Measurements from ENCODE around the gene TAL2.

The TAL2 gene

DNA sequence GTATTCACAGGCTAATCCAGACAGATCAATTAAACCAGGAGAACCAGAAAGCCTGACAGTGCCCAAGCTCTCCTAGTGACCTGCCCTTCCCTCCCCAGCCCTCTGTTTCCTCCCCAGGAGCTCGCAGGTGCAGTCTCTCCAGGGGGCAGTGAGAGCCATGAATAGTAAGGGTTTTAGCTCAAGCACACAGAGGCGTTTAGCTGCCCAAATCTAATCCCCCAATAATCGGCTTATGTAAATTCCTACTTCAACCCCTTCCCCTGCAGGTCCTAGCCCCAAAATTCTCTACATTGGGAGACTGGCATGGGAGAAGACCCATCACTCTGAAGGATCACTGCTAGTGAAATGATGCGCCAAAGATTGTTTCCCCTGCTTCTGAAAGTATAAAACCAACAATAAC, 10.5 kb upstream of the TAL2 start:
- Histone ChIP-seq H3K9ac (ENCODE audit: low read depth, low read length) (no peak overlapping the region), H3K27ac (ENCODE audit: low read length) (no peak overlapping the region), H3K4me3 (ENCODE audit: low read length) (no peak overlapping the region)

DNA sequence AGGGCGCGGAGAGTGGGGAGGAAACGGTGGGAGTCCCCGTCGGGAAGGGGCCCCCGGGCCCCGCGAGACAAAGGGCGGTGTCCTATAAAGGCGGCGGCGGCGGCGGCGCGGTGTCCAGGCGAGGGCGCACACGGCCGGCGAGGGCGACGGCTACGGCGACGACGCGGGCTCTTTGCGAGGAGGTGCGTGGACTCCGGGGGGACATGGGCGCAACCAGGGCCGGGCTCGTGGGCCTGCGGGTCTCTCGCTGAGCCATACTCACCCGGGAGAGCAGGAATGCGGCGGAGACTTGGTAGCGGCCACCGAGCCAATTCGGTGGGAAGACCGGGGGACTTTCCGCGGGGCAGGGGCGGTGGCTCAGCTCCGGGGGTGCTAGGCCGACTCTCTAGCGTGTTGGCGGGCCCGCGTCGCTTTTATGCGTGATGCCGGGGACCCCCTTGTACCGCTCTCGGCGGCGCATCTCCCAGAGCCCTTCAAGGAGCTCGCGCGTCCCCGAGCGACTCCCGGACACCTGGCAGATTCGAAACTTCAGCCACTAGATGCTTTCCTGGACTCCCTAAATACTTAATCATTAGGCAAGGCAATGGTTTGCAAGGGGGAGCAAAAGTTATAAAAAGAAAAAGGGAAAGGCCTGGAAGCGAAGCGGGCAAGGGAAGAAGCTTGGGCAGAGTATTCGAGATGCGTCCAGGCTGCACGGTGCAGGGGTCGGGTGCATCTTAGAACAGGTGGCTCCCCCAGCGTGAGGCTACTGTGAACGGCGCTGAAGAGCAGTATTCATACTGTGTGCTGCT, 5.9 kb upstream of the TAL2 start:
- Histone ChIP-seq H3K4me1 (ENCODE audit: insufficient read depth, low read length) (peaks cover 4% of the 10 kb centered on the region; the same call in 1 of the 2 replicates), H3K27me3 (ENCODE audit: insufficient read depth, low read length) (peaks cover 71% of the 10 kb centered on the region), H3K27ac (ENCODE audit: low read length) (no peak overlapping the region), H3K36me3 (ENCODE audit: insufficient read depth, low read depth, low read length) (no peaks in the 10 kb centered on the region), H3K4me3 (ENCODE audit: low read length) (peak overlapping the region; percentile 74), H3K9me3 (ENCODE audit: insufficient read depth, low read depth, low read length) (no peaks in the 10 kb centered on the region), H3K9ac (ENCODE audit: low read depth, low read length) (peak overlapping the region; percentile 24; the same call in 1 of the 2 replicates)

More for the DNA sequence above, 10.5 kb upstream of the TAL2 start:
- no peaks in the 10 kb centered on the region for H3K36me3 ChIP-seq (ENCODE audit: insufficient read depth, low read depth, low read length)
- peaks cover 35% of the 10 kb centered on the region for H3K27me3 ChIP-seq (ENCODE audit: insufficient read depth, low read length)
- peaks cover 10% of the 10 kb centered on the region for H3K4me1 ChIP-seq (ENCODE audit: insufficient read depth, low read length)
- no peaks in the 10 kb centered on the region for H3K9me3 ChIP-seq (ENCODE audit: insufficient read depth, low read depth, low read length)

DNA sequence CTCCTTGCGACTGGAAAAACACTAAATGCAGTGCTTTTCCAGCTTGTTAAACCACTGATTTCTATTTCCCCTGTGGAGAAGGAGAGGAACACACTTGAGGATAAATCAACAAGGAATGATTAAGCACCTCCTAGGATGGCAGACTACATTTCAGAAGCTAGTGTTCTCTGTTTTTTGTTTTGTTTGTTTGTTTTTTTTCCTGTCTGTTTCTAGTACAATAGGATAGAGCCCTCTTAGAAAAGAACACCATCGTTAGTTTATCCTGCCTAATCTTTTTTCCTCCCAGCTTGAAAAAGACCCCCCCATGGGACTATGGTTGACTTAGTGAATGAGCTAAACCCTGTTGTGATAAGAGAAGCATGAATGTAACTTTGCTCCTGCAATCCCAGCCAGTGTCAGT, 3.9 kb upstream of the TAL2 start:
- peaks cover 69% of the 10 kb centered on the region for H3K27me3 ChIP-seq (ENCODE audit: insufficient read depth, low read length)
- peaks cover 4% of the 10 kb centered on the region; the same call in 1 of the 2 replicates for H3K4me1 ChIP-seq (ENCODE audit: insufficient read depth, low read length)
- H3K4me3 ChIP-seq (ENCODE audit: low read length) = no peak overlapping the region
- H3K9ac ChIP-seq (ENCODE audit: low read depth, low read length) = no peak overlapping the region
- no peaks in the 10 kb centered on the region for H3K9me3 ChIP-seq (ENCODE audit: insufficient read depth, low read depth, low read length)
- H3K27ac ChIP-seq (ENCODE audit: low read length) = no peak overlapping the region
- no peaks in the 10 kb centered on the region for H3K36me3 ChIP-seq (ENCODE audit: insufficient read depth, low read depth, low read length)

GRCh38 chr9:105661011-105661410, 1.2 kb upstream of the TAL2 start:
- Histone ChIP-seq H3K36me3 (ENCODE audit: insufficient read depth, low read depth, low read length) (no peaks in the 10 kb centered on the region), H3K27me3 (ENCODE audit: insufficient read depth, low read length) (peaks cover 45% of the 10 kb centered on the region), H3K4me1 (ENCODE audit: insufficient read depth, low read length) (no peaks in the 10 kb centered on the region), H3K9me3 (ENCODE audit: insufficient read depth, low read depth, low read length) (no peaks in the 10 kb centered on the region), H3K9ac (ENCODE audit: low read depth, low read length) (no peak overlapping the region), H3K27ac (ENCODE audit: low read length) (no peak overlapping the region), H3K4me3 (ENCODE audit: low read length) (no peak overlapping the region)

DNA sequence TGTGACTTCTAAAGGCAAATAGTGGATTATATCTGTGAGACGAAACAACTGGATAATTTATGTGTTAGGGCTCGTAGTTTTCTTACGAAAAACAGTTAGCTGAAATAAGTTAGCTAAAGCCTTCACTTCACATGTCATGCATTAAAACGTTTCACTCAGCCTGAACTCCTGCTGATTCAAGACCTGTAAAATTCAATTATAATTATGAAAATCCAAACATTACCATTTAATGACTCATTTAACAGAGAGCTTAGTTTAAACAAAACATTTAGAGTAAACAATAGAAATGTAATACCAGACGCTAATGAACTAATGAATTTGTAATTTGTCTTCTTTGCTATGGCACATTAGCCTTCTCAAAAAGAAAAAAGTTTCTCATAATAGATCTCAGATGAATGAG, 1.7 kb downstream of the TAL2 start:
- Histone ChIP-seq H3K27ac (ENCODE audit: low read length) (no peak overlapping the region), H3K9me3 (ENCODE audit: insufficient read depth, low read depth, low read length) (no peaks in the 10 kb centered on the region), H3K4me3 (ENCODE audit: low read length) (no peak overlapping the region), H3K27me3 (ENCODE audit: insufficient read depth, low read length) (peaks cover 16% of the 10 kb centered on the region), H3K9ac (ENCODE audit: low read depth, low read length) (no peak overlapping the region), H3K36me3 (ENCODE audit: insufficient read depth, low read depth, low read length) (no peaks in the 10 kb centered on the region), H3K4me1 (ENCODE audit: insufficient read depth, low read length) (no peaks in the 10 kb centered on the region)

DNA sequence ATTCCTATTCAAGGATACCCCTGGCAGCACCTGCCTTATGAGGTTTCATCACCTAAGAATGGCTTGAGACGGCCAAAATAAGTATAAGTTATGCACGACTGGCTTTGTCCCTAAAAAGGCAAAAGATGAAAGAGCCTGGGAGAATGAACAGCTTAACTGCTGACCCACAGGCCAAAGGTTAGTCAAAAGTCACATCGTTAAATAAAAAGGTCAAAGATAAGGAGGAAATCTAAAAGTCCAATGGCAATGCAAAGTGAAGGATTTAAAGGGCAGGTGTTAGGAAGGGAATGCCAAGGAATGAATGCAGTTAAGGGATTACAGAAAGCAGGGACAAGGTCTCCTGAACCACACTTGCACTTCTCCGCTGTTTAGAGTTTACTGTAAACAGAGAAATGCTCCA, 5.6 kb downstream of the TAL2 start:
- no peak overlapping the region for H3K4me3 ChIP-seq (ENCODE audit: low read length)
- no peaks in the 10 kb centered on the region for H3K9me3 ChIP-seq (ENCODE audit: insufficient read depth, low read depth, low read length)
- H3K27me3 ChIP-seq (ENCODE audit: insufficient read depth, low read length) = no peaks in the 10 kb centered on the region
- H3K4me1 ChIP-seq (ENCODE audit: insufficient read depth, low read length) = no peaks in the 10 kb centered on the region
- H3K9ac ChIP-seq (ENCODE audit: low read depth, low read length) = no peak overlapping the region
- H3K36me3 ChIP-seq (ENCODE audit: insufficient read depth, low read depth, low read length) = no peaks in the 10 kb centered on the region
- H3K27ac ChIP-seq (ENCODE audit: low read length) = no peak overlapping the region

DNA sequence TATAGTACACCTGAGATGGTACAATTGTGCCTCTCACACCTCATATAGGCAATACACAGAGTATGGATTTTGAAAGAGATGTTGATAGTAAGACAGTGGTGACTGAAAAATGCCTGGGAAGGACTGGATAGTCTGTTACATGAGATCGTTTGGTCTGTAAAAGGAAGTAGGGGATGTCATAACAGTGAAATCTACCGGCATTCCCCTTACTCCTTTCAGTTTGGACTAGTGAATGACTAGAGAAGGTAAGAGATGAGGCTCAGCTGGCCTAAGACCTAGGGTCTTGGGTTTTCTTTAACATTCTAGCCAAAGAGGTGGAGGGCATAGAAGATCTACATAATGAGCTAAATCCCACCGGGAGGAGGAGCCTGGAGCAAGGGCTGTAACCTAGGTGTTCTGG, 8.1 kb downstream of the TAL2 start:
- Histone ChIP-seq H3K9ac (ENCODE audit: low read depth, low read length) (no peak overlapping the region), H3K9me3 (ENCODE audit: insufficient read depth, low read depth, low read length) (no peaks in the 10 kb centered on the region), H3K4me3 (ENCODE audit: low read length) (no peak overlapping the region), H3K27ac (ENCODE audit: low read length) (no peak overlapping the region), H3K36me3 (ENCODE audit: insufficient read depth, low read depth, low read length) (no peaks in the 10 kb centered on the region), H3K27me3 (ENCODE audit: insufficient read depth, low read length) (no peaks in the 10 kb centered on the region), H3K4me1 (ENCODE audit: insufficient read depth, low read length) (no peaks in the 10 kb centered on the region; the same call in 1 of the 2 replicates)

- Histone ChIP-seq H3K27me3 (ENCODE audit: insufficient read depth, low read length) (no peaks in the 10 kb centered on the region), H3K27ac (ENCODE audit: low read length) (no peak overlapping the region), H3K4me3 (ENCODE audit: low read length) (no peak overlapping the region), H3K9me3 (ENCODE audit: insufficient read depth, low read depth, low read length) (no peaks in the 10 kb centered on the region), H3K36me3 (ENCODE audit: insufficient read depth, low read depth, low read length) (no peaks in the 10 kb centered on the region), H3K9ac (ENCODE audit: low read depth, low read length) (no peak overlapping the region), H3K4me1 (ENCODE audit: insufficient read depth, low read length) (no peaks in the 10 kb centered on the region; the same call in 1 of the 2 replicates)
Observed at GRCh38 chr9:105670775-105671174, 8.5 kb downstream of the TAL2 start.

- Histone ChIP-seq H3K36me3 (ENCODE audit: insufficient read depth, low read depth, low read length) (no peaks in the 10 kb centered on the region), H3K27ac (ENCODE audit: low read length) (no peak overlapping the region), H3K27me3 (ENCODE audit: insufficient read depth, low read length) (no peaks in the 10 kb centered on the region), H3K9ac (ENCODE audit: low read depth, low read length) (no peak overlapping the region), H3K4me1 (ENCODE audit: insufficient read depth, low read length) (peaks cover under 1% of the 10 kb centered on the region; the same call in 1 of the 2 replicates), H3K4me3 (ENCODE audit: low read length) (no peak overlapping the region), H3K9me3 (ENCODE audit: insufficient read depth, low read depth, low read length) (no peaks in the 10 kb centered on the region)
Observed at GRCh38 chr9:105672711-105673234, 10.5 kb downstream of the TAL2 start.

DNA sequence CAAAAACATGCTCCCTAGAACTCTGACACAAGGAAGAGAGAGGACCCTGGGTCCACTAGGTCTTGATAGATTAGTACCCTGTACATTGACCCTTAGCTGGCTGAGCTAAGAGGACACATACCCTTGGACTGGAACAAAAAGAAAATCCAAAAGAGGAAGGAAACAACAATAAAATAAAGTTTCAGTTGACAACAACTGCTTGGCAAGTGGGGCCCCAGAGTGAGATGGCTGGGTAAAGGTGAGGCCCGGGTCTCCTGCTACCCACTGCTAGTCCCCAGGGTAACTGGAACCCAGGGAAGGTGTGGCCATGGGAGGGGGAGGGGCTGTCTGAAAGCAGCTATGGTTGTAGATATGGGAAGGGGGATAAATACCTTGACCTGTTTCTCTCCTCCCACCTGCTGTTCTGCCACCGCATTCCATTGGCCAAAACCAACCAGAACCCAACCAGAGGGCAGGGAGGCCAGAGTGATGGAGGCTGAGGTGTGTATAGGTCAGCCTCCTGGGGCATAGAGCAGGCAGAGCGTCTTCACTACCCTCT, 11.7 kb downstream of the TAL2 start:
- H3K27ac ChIP-seq (ENCODE audit: low read length) = no peak overlapping the region
- peaks cover 9% of the 10 kb centered on the region for H3K4me1 ChIP-seq (ENCODE audit: insufficient read depth, low read length)

GRCh38 chr9:105676351-105676923, 14.2 kb downstream of the TAL2 start:
- no peaks in the 10 kb centered on the region for H3K36me3 ChIP-seq (ENCODE audit: insufficient read depth, low read depth, low read length)
- no peak overlapping the region for H3K9ac ChIP-seq (ENCODE audit: low read depth, low read length)
- H3K27me3 ChIP-seq (ENCODE audit: insufficient read depth, low read length) = no peaks in the 10 kb centered on the region
- no peak overlapping the region for H3K27ac ChIP-seq (ENCODE audit: low read length)
- peaks cover 9% of the 10 kb centered on the region for H3K4me1 ChIP-seq (ENCODE audit: insufficient read depth, low read length)
- H3K9me3 ChIP-seq (ENCODE audit: insufficient read depth, low read depth, low read length) = no peaks in the 10 kb centered on the region
- H3K4me3 ChIP-seq (ENCODE audit: low read length) = no peak overlapping the region

More for the DNA sequence above, 11.7 kb downstream of the TAL2 start:
- Histone ChIP-seq H3K9ac (ENCODE audit: low read depth, low read length) (no peak overlapping the region), H3K27me3 (ENCODE audit: insufficient read depth, low read length) (no peaks in the 10 kb centered on the region), H3K4me3 (ENCODE audit: low read length) (no peak overlapping the region), H3K36me3 (ENCODE audit: insufficient read depth, low read depth, low read length) (no peaks in the 10 kb centered on the region), H3K9me3 (ENCODE audit: insufficient read depth, low read depth, low read length) (no peaks in the 10 kb centered on the region)

DNA sequence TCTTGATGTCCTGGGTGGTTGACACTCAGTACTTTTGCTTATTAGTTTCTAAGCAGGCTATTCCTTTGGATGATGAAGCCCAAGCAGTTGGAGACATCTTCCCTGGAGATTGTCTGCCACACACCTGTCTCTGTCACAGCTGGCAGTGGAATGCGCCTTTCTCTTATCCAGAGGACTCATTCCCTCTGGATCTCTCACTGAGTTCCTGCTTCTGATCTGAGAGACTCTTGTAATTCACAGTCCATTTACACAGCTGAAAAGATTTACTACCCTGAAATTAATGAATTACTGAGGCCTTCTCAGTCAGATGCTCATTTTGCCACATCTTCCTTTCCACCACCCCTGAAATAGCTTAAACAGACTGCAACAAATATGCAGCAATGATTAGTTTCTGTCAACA, 15.9 kb downstream of the TAL2 start:
- Histone ChIP-seq H3K4me1 (ENCODE audit: insufficient read depth, low read length) (peaks cover 9% of the 10 kb centered on the region), H3K4me3 (ENCODE audit: low read length) (no peak overlapping the region), H3K27me3 (ENCODE audit: insufficient read depth, low read length) (no peaks in the 10 kb centered on the region), H3K9ac (ENCODE audit: low read depth, low read length) (no peak overlapping the region), H3K9me3 (ENCODE audit: insufficient read depth, low read depth, low read length) (no peaks in the 10 kb centered on the region), H3K36me3 (ENCODE audit: insufficient read depth, low read depth, low read length) (no peaks in the 10 kb centered on the region), H3K27ac (ENCODE audit: low read length) (no peak overlapping the region)

All from iPS-20b (cell line).